ENCODE measurements around the gene LYG1. TPM values are rescaled to one million over a fixed set of nuclear protein-coding genes. Genes with fewer than 3 reads are reported as not detected.

The LYG1 gene
- total and polyA plus RNA-seq, 9 of the 15 experiments (the other 6 are each of a cell fraction or from before 2014, with no cell fraction given): 0.64 to 2.6 (median 1.2) TPM

DNA sequence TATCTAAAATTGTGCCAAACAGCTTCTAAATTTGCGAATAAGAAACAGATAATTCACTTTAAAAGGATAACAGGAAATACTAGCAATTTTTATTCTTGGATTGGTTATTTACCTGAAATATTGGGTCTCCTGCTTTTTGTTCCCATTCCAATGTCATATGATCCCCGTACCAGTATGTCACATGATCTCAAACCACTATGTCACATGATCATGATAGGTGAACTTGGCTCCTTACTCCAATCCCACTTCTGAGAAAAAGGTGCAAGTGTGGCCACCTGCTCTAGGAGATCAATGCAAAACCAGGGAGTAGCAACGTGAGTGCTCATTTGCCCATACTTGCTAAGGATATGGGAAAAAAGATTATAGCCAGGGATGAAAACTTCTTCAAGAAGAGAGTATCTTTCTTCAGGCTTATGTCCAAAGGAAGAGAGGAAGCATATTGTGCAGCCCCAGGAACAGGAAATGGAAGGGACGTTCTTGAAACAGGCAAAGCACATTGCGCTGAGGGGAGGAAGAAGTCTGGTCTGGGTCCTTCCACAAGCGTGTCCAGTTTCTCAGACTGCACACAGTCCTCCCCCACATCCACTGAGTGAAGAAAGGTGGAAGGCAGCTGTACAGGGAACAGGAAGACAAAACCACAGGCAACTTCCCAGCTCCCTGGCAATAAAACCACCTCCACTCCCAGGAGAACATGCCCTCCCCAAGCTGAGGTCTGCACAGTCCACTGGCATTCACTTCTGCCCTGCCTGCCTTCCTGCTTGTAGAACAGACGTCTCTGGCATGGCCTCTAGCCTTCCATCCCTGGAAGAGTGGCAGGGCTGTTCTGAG lies 45.3 kb downstream of the LYG1 start, which contains the start of gene LYG2 (continued):
- TF ChIP-seq ZNF407 (IDR thresholded peaks at IDR 0.05; ENCODE audit: low read depth) (no peak), ZZZ3 (IDR thresholded peaks at IDR 0.05) (no peak), FOS (IDR thresholded peaks at IDR 0.05; ENCODE audit: extremely low read depth, insufficient read length) (no peak), ARID1B (IDR thresholded peaks at IDR 0.05) (no peak), ZC3H4 (CRISPR knock-in tag; IDR thresholded peaks at IDR 0.05; ENCODE audit: borderline replicate concordance) (no peak), BDP1 (IDR thresholded peaks at IDR 0.05; ENCODE audit: insufficient read depth, insufficient read length) (no peak), GABPA (tag; conservative IDR thresholded peaks at IDR 0.05; ENCODE audit: low read depth) (peak; percentile 43), SREBF2 (CRISPR knock-in tag; IDR thresholded peaks at IDR 0.05) (no peak), TOE1 (IDR thresholded peaks at IDR 0.05; ENCODE audit: borderline replicate concordance) (peak; percentile 64; the same call in 1 of the 2 replicates), TOE1 (CRISPR knock-in tag; IDR thresholded peaks at IDR 0.05; ENCODE audit: borderline replicate concordance, low read depth) (no peak), RAD51 (IDR thresholded peaks at IDR 0.05; ENCODE audit: borderline replicate concordance, low read depth) (peak; percentile 74), ZNF277 (CRISPR knock-in tag; IDR thresholded peaks at IDR 0.05; ENCODE audit: borderline replicate concordance) (no peak), FOXK1 (CRISPR knock-in tag; IDR thresholded peaks at IDR 0.05; ENCODE audit: borderline replicate concordance) (no peak)
